Measurements from ENCODE around the gene CDC25B. TPM values are rescaled to one million over a fixed set of nuclear protein-coding genes. Genes with fewer than 3 reads are reported as not detected.

Gene CDC25B
- total and polyA plus RNA-seq, 2 of the 13 experiments (the other 11 are each of a cell fraction or from before 2014, with no cell fraction given), result 14.5 to 19.4 TPM

GRCh38 chr20:3786665-3787323, 9.3 kb upstream of the CDC25B start, which contains the start of gene CENPB (continued):
- TF ChIP-seq, protein P1, sequence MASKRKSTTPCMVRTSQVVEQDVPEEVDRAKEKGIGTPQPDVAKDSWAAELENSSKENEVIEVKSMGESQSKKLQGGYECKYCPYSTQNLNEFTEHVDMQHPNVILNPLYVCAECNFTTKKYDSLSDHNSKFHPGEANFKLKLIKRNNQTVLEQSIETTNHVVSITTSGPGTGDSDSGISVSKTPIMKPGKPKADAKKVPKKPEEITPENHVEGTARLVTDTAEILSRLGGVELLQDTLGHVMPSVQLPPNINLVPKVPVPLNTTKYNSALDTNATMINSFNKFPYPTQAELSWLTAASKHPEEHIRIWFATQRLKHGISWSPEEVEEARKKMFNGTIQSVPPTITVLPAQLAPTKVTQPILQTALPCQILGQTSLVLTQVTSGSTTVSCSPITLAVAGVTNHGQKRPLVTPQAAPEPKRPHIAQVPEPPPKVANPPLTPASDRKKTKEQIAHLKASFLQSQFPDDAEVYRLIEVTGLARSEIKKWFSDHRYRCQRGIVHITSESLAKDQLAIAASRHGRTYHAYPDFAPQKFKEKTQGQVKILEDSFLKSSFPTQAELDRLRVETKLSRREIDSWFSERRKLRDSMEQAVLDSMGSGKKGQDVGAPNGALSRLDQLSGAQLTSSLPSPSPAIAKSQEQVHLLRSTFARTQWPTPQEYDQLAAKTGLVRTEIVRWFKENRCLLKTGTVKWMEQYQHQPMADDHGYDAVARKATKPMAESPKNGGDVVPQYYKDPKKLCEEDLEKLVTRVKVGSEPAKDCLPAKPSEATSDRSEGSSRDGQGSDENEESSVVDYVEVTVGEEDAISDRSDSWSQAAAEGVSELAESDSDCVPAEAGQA (IDR thresholded peaks at IDR 0.05; ENCODE audit: low read depth), result no peak
- TF ChIP-seq, protein P1 (CRISPR knock-in tag; IDR thresholded peaks at IDR 0.05; ENCODE audit: borderline replicate concordance), result no peak
- TF ChIP-seq SKI (IDR thresholded peaks at IDR 0.05; ENCODE audit: partially characterized antibody) (no peak), SAP130 (CRISPR knock-in tag; IDR thresholded peaks at IDR 0.05; ENCODE audit: low read depth) (peak; percentile 70), ZC3H4 (CRISPR knock-in tag; IDR thresholded peaks at IDR 0.05; ENCODE audit: borderline replicate concordance) (no peak), TCF7L2 (IDR thresholded peaks at IDR 0.05; ENCODE audit: low read depth, low read length) (no peak), ONECUT2 (CRISPR knock-in tag; IDR thresholded peaks at IDR 0.05) (no peak), ZNF703 (CRISPR knock-in tag; IDR thresholded peaks at IDR 0.05; ENCODE audit: borderline replicate concordance) (no peak), ZNF430 (CRISPR knock-in tag; IDR thresholded peaks at IDR 0.05) (no peak), PHF8 (CRISPR knock-in tag; IDR thresholded peaks at IDR 0.05) (no peak; the same call in 1 of the 2 replicates), CC2D1A (CRISPR knock-in tag; IDR thresholded peaks at IDR 0.05) (no peak), XRCC5 (optimal IDR thresholded peaks at IDR 0.05; ENCODE audit: low read length) (peak; percentile 92), ZSCAN22 (CRISPR knock-in tag; IDR thresholded peaks at IDR 0.05) (no peak), IKZF1 (IDR thresholded peaks at IDR 0.05) (no peak), ZNF17 (CRISPR knock-in tag; IDR thresholded peaks at IDR 0.05) (no peak), ZBTB7B (CRISPR knock-in tag; IDR thresholded peaks at IDR 0.05) (0 out of 2 replicates have a peak, but pooled peaks have one; percentile 31), ELF3 (CRISPR knock-in tag; IDR thresholded peaks at IDR 0.05) (peak; percentile 72), ZNF552 (CRISPR knock-in tag; IDR thresholded peaks at IDR 0.05; ENCODE audit: borderline replicate concordance) (no peak), SNAI1 (CRISPR knock-in tag; IDR thresholded peaks at IDR 0.05; ENCODE audit: borderline replicate concordance) (no peak), ZNF563 (CRISPR knock-in tag; IDR thresholded peaks at IDR 0.05) (no peak; the same call in none of the 2 replicates), YY1 (IDR thresholded peaks at IDR 0.05; ENCODE audit: insufficient read depth, insufficient replicate concordance, low read depth, low read length) (peak; percentile 83), ZNF138 (CRISPR knock-in tag; IDR thresholded peaks at IDR 0.05; ENCODE audit: low read depth) (no peak), NRL (CRISPR knock-in tag; IDR thresholded peaks at IDR 0.05; ENCODE audit: borderline replicate concordance) (no peak)
- TF ChIP-seq, protein P2, sequence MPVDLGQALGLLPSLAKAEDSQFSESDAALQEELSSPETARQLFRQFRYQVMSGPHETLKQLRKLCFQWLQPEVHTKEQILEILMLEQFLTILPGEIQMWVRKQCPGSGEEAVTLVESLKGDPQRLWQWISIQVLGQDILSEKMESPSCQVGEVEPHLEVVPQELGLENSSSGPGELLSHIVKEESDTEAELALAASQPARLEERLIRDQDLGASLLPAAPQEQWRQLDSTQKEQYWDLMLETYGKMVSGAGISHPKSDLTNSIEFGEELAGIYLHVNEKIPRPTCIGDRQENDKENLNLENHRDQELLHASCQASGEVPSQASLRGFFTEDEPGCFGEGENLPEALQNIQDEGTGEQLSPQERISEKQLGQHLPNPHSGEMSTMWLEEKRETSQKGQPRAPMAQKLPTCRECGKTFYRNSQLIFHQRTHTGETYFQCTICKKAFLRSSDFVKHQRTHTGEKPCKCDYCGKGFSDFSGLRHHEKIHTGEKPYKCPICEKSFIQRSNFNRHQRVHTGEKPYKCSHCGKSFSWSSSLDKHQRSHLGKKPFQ (CRISPR knock-in tag; IDR thresholded peaks at IDR 0.05; ENCODE audit: insufficient replicate concordance), result no peak

Data from HepG2 (cell line).